ENCODE data around the gene KCNC1. TPM values are rescaled to one million over a fixed set of nuclear protein-coding genes. Genes with fewer than 3 reads are reported as not detected.

The KCNC1 gene
- total RNA-seq, 2 donors from 2014 or later = 0.19 to 0.37 TPM

DNA sequence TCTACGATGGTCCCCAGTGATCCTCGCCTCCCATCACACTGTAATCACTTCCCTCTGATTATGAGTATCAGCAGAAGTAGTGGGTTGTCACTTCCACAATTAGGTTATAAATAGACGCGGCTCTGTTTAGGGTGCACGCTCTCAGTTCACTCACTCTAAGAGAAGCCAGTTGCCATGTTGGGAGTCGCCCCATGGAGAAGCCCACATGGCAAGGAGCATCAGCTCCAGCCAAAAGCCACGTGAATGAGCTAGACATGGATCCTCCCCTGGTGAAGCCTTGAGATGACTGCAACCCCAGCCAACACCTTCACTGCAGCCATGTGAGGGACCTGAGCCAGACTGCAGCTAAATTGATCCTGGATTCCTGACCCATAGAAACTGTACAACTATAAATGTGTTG, 41.6 kb upstream of the KCNC1 start:
- DNase-seq = no peak
- no peak overlapping the region for H3K4me3 ChIP-seq
- H3K9me3 ChIP-seq = no peaks in the 10 kb centered on the region
- TF ChIP-seq, protein P1, sequence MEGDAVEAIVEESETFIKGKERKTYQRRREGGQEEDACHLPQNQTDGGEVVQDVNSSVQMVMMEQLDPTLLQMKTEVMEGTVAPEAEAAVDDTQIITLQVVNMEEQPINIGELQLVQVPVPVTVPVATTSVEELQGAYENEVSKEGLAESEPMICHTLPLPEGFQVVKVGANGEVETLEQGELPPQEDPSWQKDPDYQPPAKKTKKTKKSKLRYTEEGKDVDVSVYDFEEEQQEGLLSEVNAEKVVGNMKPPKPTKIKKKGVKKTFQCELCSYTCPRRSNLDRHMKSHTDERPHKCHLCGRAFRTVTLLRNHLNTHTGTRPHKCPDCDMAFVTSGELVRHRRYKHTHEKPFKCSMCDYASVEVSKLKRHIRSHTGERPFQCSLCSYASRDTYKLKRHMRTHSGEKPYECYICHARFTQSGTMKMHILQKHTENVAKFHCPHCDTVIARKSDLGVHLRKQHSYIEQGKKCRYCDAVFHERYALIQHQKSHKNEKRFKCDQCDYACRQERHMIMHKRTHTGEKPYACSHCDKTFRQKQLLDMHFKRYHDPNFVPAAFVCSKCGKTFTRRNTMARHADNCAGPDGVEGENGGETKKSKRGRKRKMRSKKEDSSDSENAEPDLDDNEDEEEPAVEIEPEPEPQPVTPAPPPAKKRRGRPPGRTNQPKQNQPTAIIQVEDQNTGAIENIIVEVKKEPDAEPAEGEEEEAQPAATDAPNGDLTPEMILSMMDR (IDR thresholded peaks at IDR 0.05) = no peak
- H3K4me1 ChIP-seq = no peaks in the 10 kb centered on the region
- no peak overlapping the region for H3K9ac ChIP-seq (ENCODE audit: low read depth in 2 of 2, low read length in 2 of 2)
- intact Hi-C loops (cut with DNase I) = no loop called here
- H3K36me3 ChIP-seq = no peaks in the 10 kb centered on the region
- H3K27ac ChIP-seq = no peak overlapping the region
- peaks cover 20% of the 10 kb centered on the region for H3K27me3 ChIP-seq

DNA sequence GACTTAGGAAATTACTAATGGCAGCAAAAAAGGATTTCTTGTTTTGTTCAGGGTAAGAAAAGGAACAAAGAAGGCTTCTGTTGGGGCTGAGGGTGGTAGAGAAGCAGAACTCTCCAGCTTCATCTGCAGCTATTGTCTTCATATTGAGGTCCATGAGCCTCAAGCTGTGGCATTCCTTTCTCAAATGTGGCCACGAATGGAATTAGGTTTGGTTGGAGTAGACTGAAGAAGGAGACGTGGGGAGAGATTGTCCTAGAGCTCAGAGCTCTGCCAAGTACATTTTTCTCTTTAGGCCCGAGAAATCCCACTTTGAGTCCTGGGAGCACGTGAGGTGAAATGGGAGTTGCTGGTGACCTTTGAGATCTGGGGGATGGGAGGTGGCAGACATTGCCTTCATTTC, 41.0 kb upstream of the KCNC1 start:
- no peaks in the 10 kb centered on the region for H3K36me3 ChIP-seq
- TF ChIP-seq, protein P1 (IDR thresholded peaks at IDR 0.05) = no peak

DNA sequence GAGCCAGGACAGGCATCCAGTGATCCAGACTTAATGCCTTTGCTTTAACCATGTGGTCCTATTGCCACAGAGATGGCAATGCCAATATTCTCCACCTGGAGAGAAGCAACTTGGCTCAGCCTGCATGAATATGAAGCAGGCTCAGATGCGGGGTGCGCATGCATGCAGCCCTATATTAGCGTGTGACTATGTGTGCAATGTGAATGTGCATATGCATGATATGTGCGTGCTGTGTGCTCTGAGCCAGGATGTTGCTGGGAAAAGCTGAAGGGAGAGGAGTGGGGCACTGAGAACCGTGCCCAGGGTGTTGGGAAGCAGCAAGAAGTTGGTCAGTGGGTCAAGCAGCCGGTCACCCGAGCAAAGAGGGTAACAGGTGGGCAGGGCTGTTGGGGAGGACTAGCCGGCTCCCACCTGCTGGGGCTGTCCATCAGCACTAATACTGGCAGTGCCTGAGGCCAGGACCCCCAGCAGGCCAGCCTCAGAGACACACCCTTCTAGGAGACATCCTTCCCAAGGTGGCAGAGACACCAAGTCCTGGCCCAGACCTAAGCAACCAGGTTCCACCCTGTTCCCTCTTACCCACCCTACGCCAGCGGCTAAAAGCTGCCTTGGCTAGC, 40.0 kb upstream of the KCNC1 start:
- no peak for DNase-seq
- peaks cover 20% of the 10 kb centered on the region for H3K27me3 ChIP-seq
- no peak overlapping the region for H3K9ac ChIP-seq (ENCODE audit: low read depth in 2 of 2, low read length in 2 of 2)
- H3K36me3 ChIP-seq = no peaks in the 10 kb centered on the region
- no peaks in the 10 kb centered on the region for H3K4me1 ChIP-seq
- TF ChIP-seq, protein P1 (IDR thresholded peaks at IDR 0.05) = no peak
- H3K27ac ChIP-seq = no peak overlapping the region
- no peaks in the 10 kb centered on the region for H3K9me3 ChIP-seq
- intact Hi-C loops (cut with DNase I) = no loop called here
- H3K4me3 ChIP-seq = no peak overlapping the region

More for the DNA sequence above, 41.0 kb upstream of the KCNC1 start:
- peaks cover 20% of the 10 kb centered on the region for H3K27me3 ChIP-seq
- intact Hi-C loops (cut with DNase I) = no loop called here
- no peak overlapping the region for H3K27ac ChIP-seq
- no peaks in the 10 kb centered on the region for H3K4me1 ChIP-seq
- no peak for DNase-seq
- no peak overlapping the region for H3K4me3 ChIP-seq
- H3K9ac ChIP-seq (ENCODE audit: low read depth in 2 of 2, low read length in 2 of 2) = no peak overlapping the region
- no peaks in the 10 kb centered on the region for H3K9me3 ChIP-seq

DNA sequence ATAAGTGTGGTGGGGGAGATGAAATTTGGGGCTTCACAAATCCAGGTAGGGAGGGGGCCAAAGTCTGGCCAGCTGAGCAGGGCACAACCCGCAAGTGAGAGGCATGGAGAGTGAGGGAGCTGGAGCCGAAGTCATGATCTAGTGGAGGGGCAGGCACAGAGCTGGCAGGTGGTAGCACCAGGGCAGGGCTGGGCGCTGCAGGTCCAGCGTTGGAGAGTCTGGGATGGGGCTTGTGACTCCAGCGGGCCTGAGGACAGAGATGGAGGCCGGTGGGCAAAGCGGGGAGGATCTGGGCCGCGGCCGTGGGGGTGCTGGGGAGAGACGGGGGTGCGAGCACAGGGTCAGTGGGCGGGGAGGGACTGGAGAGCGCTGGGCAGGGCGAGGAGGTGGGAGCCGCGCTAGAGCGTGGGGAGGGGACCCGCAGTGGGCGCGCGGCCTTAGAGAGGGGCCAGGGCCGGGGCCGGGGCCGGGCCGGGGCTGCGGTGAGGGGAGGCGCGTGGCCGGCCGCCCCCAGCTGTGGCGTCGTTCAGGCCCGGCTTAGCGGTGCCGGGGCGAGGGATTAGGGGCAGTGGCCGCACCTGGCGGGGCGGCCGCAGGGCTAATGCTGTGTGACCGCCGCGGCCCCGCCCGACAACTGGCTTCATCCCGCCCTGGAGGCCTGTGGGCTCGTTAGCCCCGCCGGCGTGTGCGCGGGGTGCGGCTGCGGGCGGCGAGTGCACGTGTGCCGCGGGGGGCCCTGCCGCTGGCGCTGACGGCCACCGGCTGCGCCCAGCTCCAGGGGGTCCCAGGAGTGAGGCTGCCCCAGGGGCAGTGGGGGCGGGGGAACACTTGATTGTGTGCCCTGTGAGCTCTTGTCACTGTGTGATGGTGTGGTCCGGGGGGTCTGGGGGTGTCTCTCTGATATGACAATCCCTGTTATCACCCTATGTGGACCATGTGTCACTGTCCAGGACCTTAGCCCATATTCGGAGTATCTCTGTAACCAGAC, 38.8 kb upstream of the KCNC1 start:
- Histone ChIP-seq H3K4me3 (no peak overlapping the region), H3K9ac (ENCODE audit: low read depth in 2 of 2, low read length in 2 of 2) (no peak overlapping the region), H3K4me1 (no peaks in the 10 kb centered on the region), H3K27me3 (peaks cover 20% of the 10 kb centered on the region), H3K27ac (no peak overlapping the region), H3K36me3 (no peaks in the 10 kb centered on the region), H3K9me3 (no peaks in the 10 kb centered on the region)
- no peak for DNase-seq
- intact Hi-C loops (cut with DNase I) = no loop called here
- TF ChIP-seq, protein P1 (IDR thresholded peaks at IDR 0.05) = no peak

DNA sequence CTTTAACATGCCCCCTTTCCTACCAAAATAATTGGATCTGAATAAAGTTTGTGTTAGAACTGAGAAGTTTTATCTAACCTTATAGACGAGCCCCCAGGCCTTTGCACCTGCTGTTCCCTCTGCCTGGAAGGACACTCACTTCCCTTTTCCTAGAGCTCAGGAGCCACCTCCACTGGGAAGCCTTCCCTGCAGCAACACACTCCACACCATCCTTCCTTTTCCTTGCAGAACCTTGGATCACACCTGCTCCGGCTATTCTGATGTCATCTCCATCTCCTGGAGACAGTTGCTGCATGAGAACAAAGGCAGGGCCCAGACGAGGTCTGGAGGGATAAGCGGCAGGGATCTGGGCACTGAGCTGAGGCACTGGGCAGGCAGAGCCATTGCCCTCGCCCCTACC, 37.8 kb upstream of the KCNC1 start:
- DNase-seq = no peak
- H3K4me1 ChIP-seq = no peaks in the 10 kb centered on the region
- no peaks in the 10 kb centered on the region for H3K36me3 ChIP-seq
- TF ChIP-seq, protein P1 (IDR thresholded peaks at IDR 0.05) = no peak
- intact Hi-C loops (cut with DNase I) = no loop called here
- H3K9me3 ChIP-seq = no peaks in the 10 kb centered on the region
- H3K27ac ChIP-seq = no peak overlapping the region
- H3K4me3 ChIP-seq = no peak overlapping the region
- peaks cover 20% of the 10 kb centered on the region for H3K27me3 ChIP-seq
- no peak overlapping the region for H3K9ac ChIP-seq (ENCODE audit: low read depth in 2 of 2, low read length in 2 of 2)
